ENCODE results near the gene ERC1. TPM values are rescaled to one million over a fixed set of nuclear protein-coding genes. Genes with fewer than 3 reads are reported as not detected.

ERC1 gene
- total RNA-seq, 2 experiments from 2014 or later = 21.7 to 27.0 TPM

DNA sequence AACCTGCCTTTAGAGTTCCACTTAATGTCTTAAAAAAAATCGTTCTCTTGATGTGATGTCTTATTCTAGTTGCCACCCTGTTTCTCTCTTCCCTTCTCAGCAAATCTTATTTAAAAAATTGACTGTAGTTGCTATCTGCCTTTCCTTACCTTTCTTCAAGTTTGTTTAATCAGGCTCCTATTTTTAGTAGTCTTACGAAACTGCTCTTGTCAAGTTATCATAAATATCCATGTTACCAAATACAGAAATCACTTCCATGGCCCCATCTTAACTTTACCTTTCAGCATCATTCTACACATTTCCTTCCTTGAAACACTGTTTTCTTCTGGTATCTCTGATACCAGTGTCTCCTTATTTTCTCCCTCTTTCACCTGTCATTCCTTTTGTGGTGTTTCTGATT, 227.3 kb downstream of the ERC1 start:
- ATAC-seq = no peak
- no peak for DNase-seq
- ChIA-PET POLR2A (no interaction called here), CTCF (no interaction called here)
- Mint-ChIP-seq H3K4me1 (ENCODE audit: low read depth) (no peaks in the 10 kb centered on the region), H3K27ac (no peak overlapping the region), H3K36me3 (ENCODE audit: low read depth) (no peaks in the 10 kb centered on the region), H3K4me3 (no peak overlapping the region), H3K27me3 (no peaks in the 10 kb centered on the region), H3K9me3 (no peaks in the 10 kb centered on the region)
- TF ChIP-seq, protein P1, sequence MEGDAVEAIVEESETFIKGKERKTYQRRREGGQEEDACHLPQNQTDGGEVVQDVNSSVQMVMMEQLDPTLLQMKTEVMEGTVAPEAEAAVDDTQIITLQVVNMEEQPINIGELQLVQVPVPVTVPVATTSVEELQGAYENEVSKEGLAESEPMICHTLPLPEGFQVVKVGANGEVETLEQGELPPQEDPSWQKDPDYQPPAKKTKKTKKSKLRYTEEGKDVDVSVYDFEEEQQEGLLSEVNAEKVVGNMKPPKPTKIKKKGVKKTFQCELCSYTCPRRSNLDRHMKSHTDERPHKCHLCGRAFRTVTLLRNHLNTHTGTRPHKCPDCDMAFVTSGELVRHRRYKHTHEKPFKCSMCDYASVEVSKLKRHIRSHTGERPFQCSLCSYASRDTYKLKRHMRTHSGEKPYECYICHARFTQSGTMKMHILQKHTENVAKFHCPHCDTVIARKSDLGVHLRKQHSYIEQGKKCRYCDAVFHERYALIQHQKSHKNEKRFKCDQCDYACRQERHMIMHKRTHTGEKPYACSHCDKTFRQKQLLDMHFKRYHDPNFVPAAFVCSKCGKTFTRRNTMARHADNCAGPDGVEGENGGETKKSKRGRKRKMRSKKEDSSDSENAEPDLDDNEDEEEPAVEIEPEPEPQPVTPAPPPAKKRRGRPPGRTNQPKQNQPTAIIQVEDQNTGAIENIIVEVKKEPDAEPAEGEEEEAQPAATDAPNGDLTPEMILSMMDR (IDR thresholded peaks at IDR 0.05) = no peak
- intact Hi-C loops (cut with micrococcal nuclease) = no loop called here

DNA sequence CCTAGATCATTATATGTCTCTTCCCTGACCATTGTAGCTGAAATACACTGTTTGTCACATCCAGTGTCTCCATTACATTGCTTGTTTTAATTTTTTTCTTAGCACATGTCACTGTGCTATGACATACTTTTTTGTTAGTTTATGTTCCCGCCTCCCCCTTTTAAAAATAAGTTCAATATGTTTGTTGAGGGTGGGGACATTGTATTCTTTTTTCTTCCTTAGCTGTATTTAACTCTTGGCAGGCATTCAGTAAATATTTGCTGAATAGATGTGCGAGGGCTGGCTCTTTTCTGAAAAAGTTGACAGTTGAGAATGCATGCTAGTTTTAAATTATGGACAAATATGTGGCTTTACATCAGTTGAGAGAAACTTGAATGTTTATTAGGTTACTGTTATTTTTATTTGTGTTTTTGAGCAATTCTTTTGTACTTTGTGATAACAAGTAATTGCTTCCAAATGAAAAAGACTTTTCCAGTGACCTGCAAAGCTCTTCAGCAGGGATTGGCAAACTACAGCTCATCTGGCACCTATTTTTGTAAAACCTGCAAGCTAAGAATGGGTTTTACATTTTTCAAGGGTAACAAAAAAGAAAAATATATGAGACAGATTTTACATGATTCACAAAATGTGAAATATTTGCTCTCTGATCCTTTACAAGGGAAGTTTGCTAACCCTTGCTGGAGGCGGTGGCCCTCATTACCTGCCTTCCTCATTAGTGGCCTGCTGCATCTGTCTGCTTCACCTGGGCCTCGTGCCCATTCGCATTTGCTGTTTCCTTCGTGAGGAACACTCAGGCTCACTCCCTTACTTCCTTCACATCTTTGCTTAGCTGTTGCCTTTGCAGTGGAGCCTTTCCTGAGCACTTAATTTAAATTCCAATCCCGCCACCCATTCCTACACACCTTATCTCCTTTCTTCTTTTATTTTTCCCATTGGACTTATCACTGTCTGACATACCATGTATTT, 229.4 kb downstream of the ERC1 start:
- Mint-ChIP-seq H3K9me3 (no peaks in the 10 kb centered on the region), H3K27ac (no peak overlapping the region), H3K4me1 (ENCODE audit: low read depth) (no peaks in the 10 kb centered on the region), H3K4me3 (no peak overlapping the region), H3K36me3 (ENCODE audit: low read depth) (no peaks in the 10 kb centered on the region), H3K27me3 (no peaks in the 10 kb centered on the region)
- ATAC-seq (no peak), DNase-seq (no peak)
- intact Hi-C loops (cut with micrococcal nuclease) = no loop called here
- POLR2A ChIA-PET = interaction anchor here (0.6 kb wide), 1 partner anchor 83 kb away, joined by 3 read pairs; no protein-coding TSS in a partner anchor
- CTCF ChIA-PET = interaction anchor here (1.3 to 1.6 kb wide), 2 partner anchors 20 to 103 kb away, joined by 4 read pairs; no protein-coding TSS in a partner anchor
- TF ChIP-seq, protein P1 (IDR thresholded peaks at IDR 0.05) = no peak

DNA sequence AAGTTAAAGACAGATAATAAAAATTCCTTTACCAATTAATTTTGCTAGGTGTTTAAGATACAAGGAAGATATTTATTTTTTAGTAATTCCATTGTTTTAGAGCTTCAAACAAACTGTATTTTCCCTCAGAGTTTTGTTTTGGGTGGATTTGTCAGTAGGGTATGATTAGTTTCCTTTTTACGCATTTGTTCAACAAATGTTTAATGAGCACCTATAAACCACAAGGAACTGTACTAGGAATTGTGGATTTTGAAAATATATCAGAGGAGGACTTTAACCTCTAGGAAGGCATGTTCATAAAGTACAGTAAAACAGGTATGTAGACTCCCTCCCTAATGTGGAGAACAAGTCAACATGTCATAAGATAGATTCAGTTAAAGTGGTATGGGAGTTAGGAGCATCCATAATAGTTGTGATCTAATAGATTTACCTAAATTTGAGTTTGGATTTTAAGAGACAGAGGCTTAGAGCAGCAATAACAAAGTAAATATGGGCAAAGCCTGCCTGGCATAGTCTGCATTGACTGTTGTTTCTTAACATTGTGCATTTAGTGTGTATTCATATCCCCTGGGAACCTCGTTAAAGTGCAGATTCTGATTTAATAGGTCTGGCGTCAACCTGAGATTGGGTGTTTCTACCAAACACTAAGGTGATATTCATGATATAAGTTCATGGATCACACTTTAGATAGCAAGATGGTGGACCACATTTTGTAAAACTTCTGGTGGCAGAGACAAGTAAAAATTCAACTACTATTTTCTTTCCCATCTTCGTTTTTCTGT, 232.0 kb downstream of the ERC1 start:
- ATAC-seq (no peak), DNase-seq (no peak)
- intact Hi-C loops (cut with micrococcal nuclease) = no loop called here
- no peak overlapping the region for H3K27ac Mint-ChIP-seq
- TF ChIP-seq, protein P1 (IDR thresholded peaks at IDR 0.05) = no peak
- peaks cover 6% of the 10 kb centered on the region for H3K36me3 Mint-ChIP-seq (ENCODE audit: low read depth)
- H3K9me3 Mint-ChIP-seq = no peaks in the 10 kb centered on the region
- ChIA-PET CTCF (no interaction called here), POLR2A (no interaction called here)
- no peaks in the 10 kb centered on the region for H3K27me3 Mint-ChIP-seq
- peaks cover 16% of the 10 kb centered on the region for H3K4me1 Mint-ChIP-seq (ENCODE audit: low read depth)
- H3K4me3 Mint-ChIP-seq = no peak overlapping the region

DNA sequence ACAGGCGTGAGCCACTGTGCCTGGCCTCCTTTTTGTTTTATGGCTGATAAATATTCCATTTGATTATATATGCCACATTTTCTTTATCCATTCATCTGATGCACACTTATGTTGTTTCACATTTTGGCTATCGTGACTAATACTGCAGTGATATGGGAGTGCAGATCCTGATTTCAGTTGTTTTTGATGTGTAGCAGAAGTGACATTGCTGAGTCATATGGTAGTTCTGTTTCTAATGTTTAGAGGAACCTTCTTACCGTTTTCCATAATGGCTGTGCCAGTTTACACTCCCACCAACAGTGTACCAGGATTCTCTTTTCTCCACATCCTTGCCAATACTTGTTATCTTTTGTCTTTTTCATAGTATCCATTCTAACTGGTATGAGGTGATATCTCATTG, 235.9 kb downstream of the ERC1 start:
- H3K4me1 Mint-ChIP-seq (ENCODE audit: low read depth) = peaks cover 16% of the 10 kb centered on the region
- DNase-seq (no peak), ATAC-seq (peak; percentile 53)
- H3K36me3 Mint-ChIP-seq (ENCODE audit: low read depth) = peaks cover 16% of the 10 kb centered on the region
- H3K9me3 Mint-ChIP-seq = peaks cover 1% of the 10 kb centered on the region
- peak overlapping the region; percentile 16 for H3K27ac Mint-ChIP-seq
- intact Hi-C loops (cut with micrococcal nuclease) = no loop called here
- TF ChIP-seq, protein P1 (IDR thresholded peaks at IDR 0.05) = no peak
- CTCF ChIA-PET = no interaction called here
- H3K4me3 Mint-ChIP-seq = no peak overlapping the region
- POLR2A ChIA-PET = interaction anchor here (1.0 kb wide), 1 partner anchor 40 kb away, joined by 3 read pairs; no protein-coding TSS in a partner anchor
- H3K27me3 Mint-ChIP-seq = no peaks in the 10 kb centered on the region

All from activated CD8-positive, alpha-beta T cell treated with anti-CD3 and anti-CD28 coated beads for 36 hours (primary cell).